ENCODE data around the gene LIPC. TPM values are rescaled to one million over a fixed set of nuclear protein-coding genes. Genes with fewer than 3 reads are reported as not detected.

LIPC gene
- polyA plus RNA-seq, 2 donors: 0.04 to 0.05 TPM

DNA sequence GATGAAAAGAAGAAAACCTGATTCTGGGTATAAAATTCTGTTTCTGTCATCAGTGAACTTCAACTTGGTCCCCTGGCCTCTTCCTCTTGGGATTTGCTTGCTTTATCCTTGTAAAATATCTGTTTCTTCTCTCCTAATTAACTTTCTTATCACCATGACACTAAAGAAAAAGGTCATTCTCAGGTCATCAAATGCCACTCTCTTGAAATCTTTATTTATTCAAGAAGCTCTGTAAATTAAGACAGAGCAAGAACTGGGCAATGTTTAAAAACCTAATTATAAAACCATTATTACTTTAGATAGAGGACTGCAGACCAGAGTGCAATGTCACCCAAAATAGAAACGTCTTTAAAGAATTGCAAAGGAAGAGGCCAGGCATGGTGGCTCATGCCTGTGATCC is 6.0 kb upstream of the LIPC start:
- H3K9me3 ChIP-seq (ENCODE audit: control insufficient read depth in 2 of 2, insufficient read depth in 1 of 2, low read depth in 1 of 2, low read length in 1 of 2): no peaks in the 10 kb centered on the region
- H3K4me1 ChIP-seq (ENCODE audit: control insufficient read depth in 2 of 2, insufficient read depth in 2 of 2, low read length in 1 of 2): peaks cover 0 to 4% of the 10 kb centered on the region in 2 donors
- WGBS, 2 donors: 40 to 66% methylated on average over 1 of the region's 1 CpG
- H3K27ac ChIP-seq (ENCODE audit: low read depth in 2 of 2, low read length in 1 of 2): no peak overlapping the region
- H3K4me3 ChIP-seq (ENCODE audit: low read depth in 1 of 2, low read length in 2 of 2): no peak overlapping the region
- H3K27me3 ChIP-seq (ENCODE audit: control insufficient read depth in 1 of 2, insufficient read depth in 2 of 2, low read length in 2 of 2): no peaks in the 10 kb centered on the region
- H3K36me3 ChIP-seq (ENCODE audit: control insufficient read depth in 2 of 2, insufficient read depth in 2 of 2, low read length in 1 of 2): no peaks in the 10 kb centered on the region

DNA sequence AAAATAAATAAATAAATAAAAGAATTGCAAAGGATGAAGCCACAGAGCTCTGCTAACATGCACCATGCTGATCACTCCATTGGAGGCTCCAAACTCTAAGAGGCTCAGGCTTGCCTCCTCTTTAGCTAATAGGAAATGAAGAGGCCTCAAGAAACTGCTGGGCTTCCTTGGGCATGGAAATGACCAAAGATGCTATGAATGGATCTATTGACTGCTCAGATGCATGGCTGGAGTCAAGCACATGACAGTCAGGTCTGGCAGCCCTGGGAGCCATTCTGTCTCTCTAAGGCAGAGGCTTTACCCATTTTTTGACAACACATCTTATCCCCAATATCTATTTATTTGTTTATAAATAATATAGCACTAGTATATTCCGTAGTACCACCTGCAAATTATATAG is 5.3 kb upstream of the LIPC start:
- H3K4me3 ChIP-seq (ENCODE audit: low read depth in 1 of 2, low read length in 2 of 2): no peak overlapping the region
- peaks cover 0 to 4% of the 10 kb centered on the region in 2 donors for H3K4me1 ChIP-seq (ENCODE audit: control insufficient read depth in 2 of 2, insufficient read depth in 2 of 2, low read length in 1 of 2)
- WGBS, 2 donors: 94 to 97% methylated on average over 1 of the region's 1 CpG
- no peaks in the 10 kb centered on the region for H3K36me3 ChIP-seq (ENCODE audit: control insufficient read depth in 2 of 2, insufficient read depth in 2 of 2, low read length in 1 of 2)
- H3K27ac ChIP-seq (ENCODE audit: low read depth in 2 of 2, low read length in 1 of 2): no peak overlapping the region
- no peaks in the 10 kb centered on the region for H3K9me3 ChIP-seq (ENCODE audit: control insufficient read depth in 2 of 2, insufficient read depth in 1 of 2, low read depth in 1 of 2, low read length in 1 of 2)
- no peaks in the 10 kb centered on the region for H3K27me3 ChIP-seq (ENCODE audit: control insufficient read depth in 1 of 2, insufficient read depth in 2 of 2, low read length in 2 of 2)

DNA sequence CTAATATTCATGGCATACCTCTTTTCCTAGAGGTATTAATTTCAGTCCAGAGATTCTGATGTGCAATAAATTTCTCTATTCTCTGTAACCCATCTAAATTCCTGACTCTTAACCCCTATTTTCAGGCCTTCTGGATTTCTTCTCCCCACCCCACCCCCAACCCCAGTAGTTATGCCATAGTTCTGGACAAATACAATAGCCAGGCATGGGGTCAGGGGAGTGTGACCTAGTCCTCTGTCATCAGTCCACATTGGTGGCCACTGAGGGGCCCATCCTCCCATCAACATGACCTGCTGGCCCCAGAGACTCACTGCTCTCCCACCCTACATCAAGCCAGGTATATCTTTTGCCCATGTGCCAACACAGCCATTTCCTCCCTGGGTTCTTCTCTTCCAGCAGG is 3.8 kb upstream of the LIPC start:
- H3K9me3 ChIP-seq (ENCODE audit: control insufficient read depth in 2 of 2, insufficient read depth in 1 of 2, low read depth in 1 of 2, low read length in 1 of 2): no peaks in the 10 kb centered on the region
- H3K36me3 ChIP-seq (ENCODE audit: control insufficient read depth in 2 of 2, insufficient read depth in 2 of 2, low read length in 1 of 2): no peaks in the 10 kb centered on the region
- H3K4me3 ChIP-seq (ENCODE audit: low read depth in 1 of 2, low read length in 2 of 2): no peak overlapping the region
- H3K27ac ChIP-seq (ENCODE audit: low read depth in 2 of 2, low read length in 1 of 2): no peak overlapping the region
- H3K27me3 ChIP-seq (ENCODE audit: control insufficient read depth in 1 of 2, insufficient read depth in 2 of 2, low read length in 2 of 2): no peaks in the 10 kb centered on the region
- peaks cover 0 to 4% of the 10 kb centered on the region in 2 donors for H3K4me1 ChIP-seq (ENCODE audit: control insufficient read depth in 2 of 2, insufficient read depth in 2 of 2, low read length in 1 of 2)

DNA sequence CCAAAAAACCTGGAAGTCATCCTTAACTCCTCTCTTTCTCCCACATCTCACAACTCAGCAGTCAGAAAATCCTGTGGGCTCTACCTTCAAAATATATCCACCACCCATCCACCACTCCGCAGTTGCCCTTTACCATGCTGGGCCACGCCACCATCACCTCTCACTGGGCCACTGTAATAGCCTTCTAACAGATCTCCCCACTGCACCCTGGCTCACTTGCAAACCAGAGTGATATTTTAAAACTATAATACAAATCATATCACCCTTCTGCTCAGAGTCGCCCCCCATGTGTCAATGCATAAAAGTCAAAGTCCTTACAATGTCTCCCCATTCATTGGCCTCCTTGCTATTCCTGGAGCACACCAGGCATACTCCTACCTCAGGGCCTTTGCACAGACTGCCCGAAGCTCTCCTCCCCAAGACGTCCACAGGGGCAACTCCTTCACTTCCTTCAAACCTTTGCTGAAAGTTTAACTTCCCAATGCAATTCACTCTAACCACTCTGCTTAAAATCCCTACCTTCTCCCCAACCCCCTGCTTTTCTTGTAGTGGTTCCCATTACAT is 1.5 kb upstream of the LIPC start:
- Histone ChIP-seq H3K27me3 (ENCODE audit: control insufficient read depth in 1 of 2, insufficient read depth in 2 of 2, low read length in 2 of 2) (no peaks in the 10 kb centered on the region), H3K36me3 (ENCODE audit: control insufficient read depth in 2 of 2, insufficient read depth in 2 of 2, low read length in 1 of 2) (no peaks in the 10 kb centered on the region), H3K4me3 (ENCODE audit: low read depth in 1 of 2, low read length in 2 of 2) (no peak overlapping the region), H3K4me1 (ENCODE audit: control insufficient read depth in 2 of 2, insufficient read depth in 2 of 2, low read length in 1 of 2) (no peaks in the 10 kb centered on the region), H3K27ac (ENCODE audit: low read depth in 2 of 2, low read length in 1 of 2) (no peak overlapping the region), H3K9me3 (ENCODE audit: control insufficient read depth in 2 of 2, insufficient read depth in 1 of 2, low read depth in 1 of 2, low read length in 1 of 2) (no peaks in the 10 kb centered on the region)
- WGBS, 2 donors: 96 to 97% methylated on average over 5 of the region's 5 CpGs

DNA sequence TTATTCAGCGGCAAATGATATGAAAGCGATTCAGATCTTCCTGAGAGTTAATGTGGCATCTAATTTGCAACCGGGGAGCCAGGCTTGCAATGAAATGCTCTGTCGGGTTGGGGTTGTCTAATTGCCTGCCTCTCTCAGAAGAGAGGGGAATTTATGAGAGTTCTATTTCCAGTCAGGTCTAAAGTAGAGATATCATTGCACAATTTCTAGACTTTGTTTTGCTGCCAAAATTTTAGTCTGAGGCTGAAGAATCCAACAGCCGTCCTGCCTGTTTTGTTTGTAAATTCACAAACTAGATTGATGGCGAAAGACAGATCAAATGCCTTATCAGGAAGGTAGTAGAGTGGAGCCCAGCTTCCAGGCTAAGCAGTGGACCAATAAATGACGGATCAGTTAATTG is 610 bp downstream of the LIPC start:
- WGBS, 2 donors: 45 to 64% methylated on average over 7 of the region's 7 CpGs
- H3K4me1 ChIP-seq (ENCODE audit: control insufficient read depth in 2 of 2, insufficient read depth in 2 of 2, low read length in 1 of 2): no peaks in the 10 kb centered on the region

DNA sequence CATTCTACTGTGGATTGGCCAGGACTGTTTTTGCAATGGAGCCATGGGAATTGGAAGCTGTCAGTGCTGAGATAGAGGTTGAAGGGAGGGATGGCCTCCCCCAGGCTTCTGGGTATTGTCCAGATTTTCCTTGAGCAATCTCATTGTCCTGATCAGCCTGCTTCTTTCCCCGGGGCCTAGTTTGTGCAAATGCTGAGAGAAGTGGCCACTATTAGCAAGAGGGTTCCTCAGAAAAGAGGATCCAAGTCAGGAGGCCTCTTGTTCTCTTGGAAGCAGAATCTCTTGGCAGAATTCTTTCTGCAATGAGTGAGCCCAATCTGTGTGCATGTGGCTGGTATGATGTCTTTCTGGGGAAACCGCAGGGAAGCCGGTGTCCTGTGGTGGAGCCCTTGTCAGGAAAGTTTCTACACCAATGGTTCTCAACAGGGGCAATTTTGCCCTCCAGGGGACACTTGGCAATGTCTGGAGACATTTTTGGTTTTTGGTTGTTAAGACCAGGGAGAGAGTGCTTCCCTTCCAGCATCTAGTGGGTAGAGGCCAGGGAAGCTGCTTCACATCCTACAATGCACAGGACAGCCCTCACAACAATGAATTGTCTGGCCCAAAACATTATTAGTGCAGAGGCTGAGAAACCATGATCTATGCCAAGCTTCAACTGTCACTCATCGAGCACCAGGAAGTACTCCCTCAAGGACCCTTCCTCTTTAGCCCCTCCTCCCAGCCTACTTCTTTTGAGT is 2.0 kb downstream of the LIPC start:
- H3K27me3 ChIP-seq (ENCODE audit: control insufficient read depth in 1 of 2, insufficient read depth in 2 of 2, low read length in 2 of 2): no peaks in the 10 kb centered on the region
- no peak overlapping the region for H3K4me3 ChIP-seq (ENCODE audit: low read depth in 1 of 2, low read length in 2 of 2)
- H3K27ac ChIP-seq (ENCODE audit: low read depth in 2 of 2, low read length in 1 of 2): no peak overlapping the region
- WGBS, 2 donors: 83 to 88% methylated on average over 4 of the region's 4 CpGs
- no peaks in the 10 kb centered on the region for H3K9me3 ChIP-seq (ENCODE audit: control insufficient read depth in 2 of 2, insufficient read depth in 1 of 2, low read depth in 1 of 2, low read length in 1 of 2)
- H3K36me3 ChIP-seq (ENCODE audit: control insufficient read depth in 2 of 2, insufficient read depth in 2 of 2, low read length in 1 of 2): no peaks in the 10 kb centered on the region
- no peaks in the 10 kb centered on the region for H3K4me1 ChIP-seq (ENCODE audit: control insufficient read depth in 2 of 2, insufficient read depth in 2 of 2, low read length in 1 of 2)

More for the DNA sequence above, 610 bp downstream of the LIPC start:
- Histone ChIP-seq H3K36me3 (ENCODE audit: control insufficient read depth in 2 of 2, insufficient read depth in 2 of 2, low read length in 1 of 2) (no peaks in the 10 kb centered on the region), H3K4me3 (ENCODE audit: low read depth in 1 of 2, low read length in 2 of 2) (no peak overlapping the region), H3K27ac (ENCODE audit: low read depth in 2 of 2, low read length in 1 of 2) (no peak overlapping the region), H3K9me3 (ENCODE audit: control insufficient read depth in 2 of 2, insufficient read depth in 1 of 2, low read depth in 1 of 2, low read length in 1 of 2) (no peaks in the 10 kb centered on the region), H3K27me3 (ENCODE audit: control insufficient read depth in 1 of 2, insufficient read depth in 2 of 2, low read length in 2 of 2) (no peaks in the 10 kb centered on the region)

DNA sequence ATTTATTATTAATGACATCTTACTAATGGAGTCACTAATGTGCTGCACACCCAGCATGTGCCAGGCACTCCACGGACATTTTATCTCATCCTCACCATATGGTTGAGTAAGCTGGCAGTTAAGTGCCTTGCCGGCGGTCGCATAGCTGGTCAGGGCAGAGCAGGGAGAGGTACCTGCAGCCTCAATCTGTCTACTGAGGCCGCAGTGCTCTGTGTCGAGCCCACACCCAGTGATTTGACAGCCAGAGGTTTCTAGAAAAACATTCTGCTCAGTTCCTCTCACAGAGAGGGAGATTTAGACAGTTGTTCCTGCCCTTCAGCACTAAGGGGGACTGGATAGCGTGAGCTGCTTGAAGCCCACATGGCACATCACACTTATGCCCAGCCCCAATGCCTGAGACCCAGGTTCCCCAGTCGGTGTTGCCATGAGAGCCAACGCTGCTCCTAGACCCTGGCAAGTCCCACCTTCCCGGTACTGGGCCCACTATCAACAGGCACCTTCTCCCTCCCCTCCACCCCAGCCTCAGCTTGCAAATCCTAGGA is 2.6 kb downstream of the LIPC start:
- WGBS, 2 donors: 88 to 92% methylated on average over 10 of the region's 10 CpGs
- Histone ChIP-seq H3K4me1 (ENCODE audit: control insufficient read depth in 2 of 2, insufficient read depth in 2 of 2, low read length in 1 of 2) (no peaks in the 10 kb centered on the region), H3K27me3 (ENCODE audit: control insufficient read depth in 1 of 2, insufficient read depth in 2 of 2, low read length in 2 of 2) (no peaks in the 10 kb centered on the region), H3K9me3 (ENCODE audit: control insufficient read depth in 2 of 2, insufficient read depth in 1 of 2, low read depth in 1 of 2, low read length in 1 of 2) (no peaks in the 10 kb centered on the region), H3K27ac (ENCODE audit: low read depth in 2 of 2, low read length in 1 of 2) (no peak overlapping the region), H3K4me3 (ENCODE audit: low read depth in 1 of 2, low read length in 2 of 2) (no peak overlapping the region), H3K36me3 (ENCODE audit: control insufficient read depth in 2 of 2, insufficient read depth in 2 of 2, low read length in 1 of 2) (no peaks in the 10 kb centered on the region)

DNA sequence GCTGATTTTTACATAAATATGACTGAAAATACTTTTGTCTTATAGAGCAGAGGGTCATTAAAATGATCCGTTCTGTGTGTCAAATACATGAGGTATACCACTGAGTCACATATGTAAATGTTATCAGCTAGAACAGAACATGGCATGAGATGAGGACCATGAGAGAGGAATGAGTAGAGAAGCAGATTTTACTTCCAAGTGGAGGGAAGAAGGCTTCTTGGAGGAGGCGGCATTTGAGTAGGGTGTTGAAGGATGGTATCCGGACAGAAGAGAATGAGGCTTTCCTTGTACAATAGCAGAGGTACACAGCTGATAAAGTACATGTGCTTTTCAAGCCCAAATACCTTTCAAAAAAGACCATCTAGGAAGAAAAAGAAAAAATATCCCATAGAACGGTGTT is 4.8 kb downstream of the LIPC start:
- no peak overlapping the region for H3K27ac ChIP-seq (ENCODE audit: low read depth in 2 of 2, low read length in 1 of 2)
- no peaks in the 10 kb centered on the region for H3K27me3 ChIP-seq (ENCODE audit: control insufficient read depth in 1 of 2, insufficient read depth in 2 of 2, low read length in 2 of 2)
- 88 to 97% methylated on average over 4 of the region's 4 CpGs for WGBS, 2 donors
- H3K9me3 ChIP-seq (ENCODE audit: control insufficient read depth in 2 of 2, insufficient read depth in 1 of 2, low read depth in 1 of 2, low read length in 1 of 2): no peaks in the 10 kb centered on the region
- H3K4me1 ChIP-seq (ENCODE audit: control insufficient read depth in 2 of 2, insufficient read depth in 2 of 2, low read length in 1 of 2): peaks cover 0 to 4% of the 10 kb centered on the region in 2 donors
- no peak overlapping the region for H3K4me3 ChIP-seq (ENCODE audit: low read depth in 1 of 2, low read length in 2 of 2)
- H3K36me3 ChIP-seq (ENCODE audit: control insufficient read depth in 2 of 2, insufficient read depth in 2 of 2, low read length in 1 of 2): no peaks in the 10 kb centered on the region

DNA sequence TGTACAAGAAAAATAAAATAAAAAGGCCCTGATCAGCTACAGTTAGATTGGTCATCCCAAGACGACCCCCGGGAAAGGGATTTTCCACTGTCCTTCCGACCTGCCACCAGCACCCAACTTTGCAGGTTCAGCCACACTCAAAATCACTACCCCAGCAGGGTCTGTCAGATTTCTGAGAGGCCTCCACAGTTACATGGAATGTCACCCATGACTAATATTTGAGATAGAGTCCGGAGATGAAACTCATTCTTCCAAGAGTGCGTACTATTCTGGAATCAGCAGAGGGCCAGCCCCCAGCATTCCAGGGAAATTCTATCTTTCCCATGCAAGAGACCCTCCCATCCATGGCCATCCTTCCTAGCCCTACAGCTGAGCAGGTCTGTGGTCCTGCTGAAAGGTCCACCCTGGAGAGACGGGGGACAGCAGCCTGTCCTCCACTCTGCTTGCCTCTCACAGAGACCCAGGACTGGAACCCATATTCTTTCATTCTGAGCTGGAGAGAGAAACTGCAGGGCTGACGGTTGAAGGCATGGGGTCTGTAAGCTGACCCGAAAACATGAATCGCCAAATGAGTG is 5.8 kb downstream of the LIPC start:
- H3K27me3 ChIP-seq (ENCODE audit: control insufficient read depth in 1 of 2, insufficient read depth in 2 of 2, low read length in 2 of 2): no peaks in the 10 kb centered on the region
- no peaks in the 10 kb centered on the region for H3K36me3 ChIP-seq (ENCODE audit: control insufficient read depth in 2 of 2, insufficient read depth in 2 of 2, low read length in 1 of 2)
- H3K4me3 ChIP-seq (ENCODE audit: low read depth in 1 of 2, low read length in 2 of 2): no peak overlapping the region
- H3K9me3 ChIP-seq (ENCODE audit: control insufficient read depth in 2 of 2, insufficient read depth in 1 of 2, low read depth in 1 of 2, low read length in 1 of 2): no peaks in the 10 kb centered on the region
- peaks cover 0 to 4% of the 10 kb centered on the region in 2 donors for H3K4me1 ChIP-seq (ENCODE audit: control insufficient read depth in 2 of 2, insufficient read depth in 2 of 2, low read length in 1 of 2)
- 93 to 95% methylated on average over 9 of the region's 9 CpGs for WGBS, 2 donors
- H3K27ac ChIP-seq (ENCODE audit: low read depth in 2 of 2, low read length in 1 of 2): no peak overlapping the region
